LNCAP (cell line): ENCODE data around the gene SYDE2.

Source experiments
- TF ChIP-seq, protein P1 (sequence below): fragments of 450-650 bp; IDR thresholded peaks from 2 replicates; pipeline ENCODE4 v1.5.1; 2017; ENCODE audit warnings: mild to moderate bottlenecking

SYDE2 gene

DNA sequence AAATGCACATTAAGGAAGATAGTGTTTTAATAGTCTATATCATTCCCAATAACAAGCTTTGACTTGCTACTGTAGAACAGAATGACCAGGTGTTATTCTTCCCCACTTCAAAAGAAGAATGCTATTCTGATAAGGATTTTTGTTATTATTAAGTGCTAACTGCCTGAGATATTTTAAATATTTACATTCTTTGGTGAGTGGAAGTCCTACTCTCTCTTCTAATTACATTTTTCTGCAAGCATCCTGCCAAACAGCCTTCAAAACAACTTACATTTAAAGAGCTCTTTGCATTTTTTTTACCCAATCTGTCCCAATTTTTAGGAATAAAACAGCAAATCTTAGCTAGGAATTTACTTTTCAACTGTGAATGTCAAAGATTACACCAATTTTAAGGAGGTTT lies 23.5 kb upstream of the SYDE2 start:
- TF ChIP-seq, protein P1, sequence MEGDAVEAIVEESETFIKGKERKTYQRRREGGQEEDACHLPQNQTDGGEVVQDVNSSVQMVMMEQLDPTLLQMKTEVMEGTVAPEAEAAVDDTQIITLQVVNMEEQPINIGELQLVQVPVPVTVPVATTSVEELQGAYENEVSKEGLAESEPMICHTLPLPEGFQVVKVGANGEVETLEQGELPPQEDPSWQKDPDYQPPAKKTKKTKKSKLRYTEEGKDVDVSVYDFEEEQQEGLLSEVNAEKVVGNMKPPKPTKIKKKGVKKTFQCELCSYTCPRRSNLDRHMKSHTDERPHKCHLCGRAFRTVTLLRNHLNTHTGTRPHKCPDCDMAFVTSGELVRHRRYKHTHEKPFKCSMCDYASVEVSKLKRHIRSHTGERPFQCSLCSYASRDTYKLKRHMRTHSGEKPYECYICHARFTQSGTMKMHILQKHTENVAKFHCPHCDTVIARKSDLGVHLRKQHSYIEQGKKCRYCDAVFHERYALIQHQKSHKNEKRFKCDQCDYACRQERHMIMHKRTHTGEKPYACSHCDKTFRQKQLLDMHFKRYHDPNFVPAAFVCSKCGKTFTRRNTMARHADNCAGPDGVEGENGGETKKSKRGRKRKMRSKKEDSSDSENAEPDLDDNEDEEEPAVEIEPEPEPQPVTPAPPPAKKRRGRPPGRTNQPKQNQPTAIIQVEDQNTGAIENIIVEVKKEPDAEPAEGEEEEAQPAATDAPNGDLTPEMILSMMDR = no peak

GRCh38 chr1:85223334-85223733 lies 22.5 kb upstream of the SYDE2 start:
- TF ChIP-seq, protein P1 = no peak

GRCh38 chr1:85220756-85221201 lies 20.0 kb upstream of the SYDE2 start:
- TF ChIP-seq, protein P1 = no peak

GRCh38 chr1:85219853-85220610 lies 19.2 kb upstream of the SYDE2 start:
- TF ChIP-seq, protein P1 = no peak

DNA sequence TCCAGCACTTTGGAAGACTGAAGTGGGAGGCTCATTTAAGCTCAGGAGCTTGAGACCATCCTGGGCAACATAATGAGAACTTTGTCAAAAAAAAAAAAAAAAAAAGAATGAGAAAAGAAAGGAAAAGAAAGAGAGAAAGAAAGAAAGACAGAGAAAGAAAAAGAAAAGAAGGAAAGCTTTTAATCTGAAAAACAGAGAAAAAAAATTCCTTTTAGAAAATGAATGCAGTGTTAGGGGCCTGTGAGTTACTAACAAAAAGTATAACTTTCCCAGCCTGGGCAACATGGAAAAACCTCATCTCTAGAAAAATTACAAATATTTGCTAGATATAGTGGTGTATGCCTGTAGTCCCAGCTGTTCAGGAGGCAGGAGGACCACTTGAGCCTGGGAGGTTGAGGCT lies 15.9 kb upstream of the SYDE2 start:
- TF ChIP-seq, protein P1 = no peak

DNA sequence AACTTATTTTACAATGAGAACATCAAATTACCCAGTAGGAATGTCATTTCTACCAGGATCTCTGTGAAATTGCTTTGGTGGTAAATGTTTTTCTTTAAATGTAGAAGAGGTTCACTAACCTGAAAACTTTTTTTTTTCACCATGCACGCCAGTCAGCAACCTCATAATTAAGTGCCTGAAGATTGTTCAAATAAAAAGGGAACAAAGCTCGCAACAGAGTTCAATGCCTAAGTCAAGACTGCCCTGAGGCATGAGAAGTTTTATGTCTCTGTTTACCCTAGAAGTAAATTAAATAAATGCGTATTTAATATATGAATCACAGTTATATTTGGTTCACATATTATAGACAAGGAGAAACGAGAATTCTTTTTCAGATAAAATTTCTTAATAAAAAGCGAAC lies 13.8 kb upstream of the SYDE2 start:
- TF ChIP-seq, protein P1 = no peak

DNA sequence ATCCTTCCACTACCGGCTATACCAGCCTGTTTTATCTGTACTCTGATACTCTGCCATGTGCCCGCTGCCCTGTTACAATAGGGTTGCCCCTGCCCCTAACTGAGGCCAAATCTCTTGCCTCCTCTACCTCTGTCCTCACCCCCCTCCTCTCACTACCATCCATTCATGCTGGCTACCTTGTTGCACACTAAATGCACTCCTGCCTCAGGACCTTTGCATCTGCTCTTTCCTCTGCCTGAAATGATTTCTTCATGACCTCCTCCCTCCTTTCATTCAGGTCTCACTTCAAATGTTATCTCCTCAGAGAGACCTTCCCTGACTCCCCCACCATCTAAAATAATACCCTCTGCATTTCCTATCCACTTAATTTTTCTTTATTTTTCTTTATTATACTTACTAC lies 7.7 kb upstream of the SYDE2 start:
- TF ChIP-seq, protein P1 = no peak
